Activated gamma-delta T cell (primary cell): ENCODE results near the gene PHEX.

Experiments used
- DNase-seq: peaks from one replicate; lab custom pipeline; 2025; lab: John Stamatoyannopoulos, UW

Gene PHEX

DNA sequence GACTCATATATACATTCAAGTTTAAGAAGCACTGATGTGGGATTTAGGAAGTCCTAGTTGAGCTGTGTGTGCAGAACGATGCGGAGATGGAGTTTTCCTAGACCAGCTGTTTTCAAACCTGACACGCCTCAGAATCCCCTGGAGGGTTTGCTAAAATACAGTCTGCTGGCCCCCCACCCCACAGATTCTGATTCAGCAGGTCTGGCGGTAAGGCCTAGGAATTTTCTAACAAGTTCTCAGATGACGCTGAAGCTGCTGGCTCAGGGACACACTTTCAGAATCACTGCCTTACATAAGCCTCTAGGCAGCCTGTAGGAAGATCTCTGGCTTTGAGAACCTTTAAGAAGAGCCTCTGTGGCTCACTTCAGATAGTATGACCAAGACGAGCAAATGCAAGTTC lies 73.1 kb downstream of the PHEX start:
- DNase-seq, result no peak

DNA sequence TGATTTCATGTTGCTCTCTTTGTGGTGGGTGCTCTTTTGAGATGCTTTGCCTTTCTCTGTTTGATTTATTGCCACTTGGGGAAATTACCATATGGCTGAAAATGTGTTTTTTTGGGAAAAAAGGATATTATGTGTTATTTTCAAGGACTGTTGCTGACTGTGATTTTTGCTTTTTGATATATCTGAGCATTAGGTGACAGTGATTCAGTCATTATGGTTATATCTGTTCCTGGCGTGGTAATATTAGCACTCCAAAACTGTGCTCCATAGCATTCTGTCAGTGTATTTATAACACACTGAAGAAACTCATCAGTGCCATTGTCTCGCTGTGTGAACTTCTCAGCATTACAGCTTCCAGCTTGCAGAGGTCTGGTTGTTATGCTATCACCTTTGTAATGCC lies 73.8 kb downstream of the PHEX start:
- no peak for DNase-seq

DNA sequence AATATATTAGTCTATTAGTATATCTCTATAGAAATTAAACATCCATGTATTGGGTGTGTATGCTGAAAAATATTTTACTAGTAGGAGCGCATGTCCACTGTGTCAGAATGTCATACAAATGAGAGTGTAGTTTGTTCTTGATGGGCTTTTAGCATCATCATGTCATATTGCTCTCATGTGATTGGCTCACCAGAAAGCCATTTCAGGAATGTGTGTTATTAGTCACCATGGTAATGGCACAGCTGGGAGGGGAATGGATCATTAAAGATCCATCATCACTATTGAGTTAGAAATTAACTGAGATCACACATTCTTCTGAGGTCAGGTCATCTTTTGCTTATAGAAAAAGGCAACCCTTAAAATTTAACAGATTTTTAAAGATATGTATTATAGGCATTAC lies 77.3 kb downstream of the PHEX start:
- DNase-seq, result no peak

DNA sequence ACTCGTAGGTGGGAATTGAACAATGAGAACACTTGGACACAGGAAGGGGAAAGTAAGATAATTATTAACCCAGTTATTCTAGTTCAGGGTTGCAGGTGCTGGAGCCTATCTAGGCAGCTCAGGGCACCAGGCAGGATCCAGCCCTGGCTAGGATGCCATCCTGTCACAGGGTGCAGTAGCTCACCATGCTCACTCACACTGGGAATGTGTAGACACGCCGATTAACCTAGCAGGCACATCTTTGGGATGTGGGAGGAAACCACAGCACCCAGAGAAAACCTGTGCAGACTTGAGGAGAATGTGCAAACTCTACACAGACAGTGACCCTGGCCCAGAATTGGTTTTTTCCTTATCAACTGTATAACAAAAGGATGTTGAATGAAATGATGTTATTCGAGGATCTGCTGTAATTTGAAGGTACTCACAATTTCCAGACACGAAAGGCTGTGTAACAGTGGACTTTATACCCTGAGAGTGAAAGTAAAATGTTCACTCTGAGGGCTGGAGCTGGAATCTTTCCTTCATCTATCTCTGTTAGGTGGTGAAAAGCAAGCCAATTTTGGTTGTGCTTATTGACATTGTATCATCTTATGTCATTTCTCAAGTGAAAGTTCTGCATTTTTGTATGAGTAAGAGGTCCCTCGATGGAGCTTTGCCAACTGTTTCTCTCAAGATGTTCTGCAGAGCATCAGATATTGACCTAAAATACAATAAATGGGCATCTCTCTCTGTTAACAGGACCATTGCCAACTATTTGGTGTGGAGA lies 78.8 kb downstream of the PHEX start:
- DNase-seq, result no peak

DNA sequence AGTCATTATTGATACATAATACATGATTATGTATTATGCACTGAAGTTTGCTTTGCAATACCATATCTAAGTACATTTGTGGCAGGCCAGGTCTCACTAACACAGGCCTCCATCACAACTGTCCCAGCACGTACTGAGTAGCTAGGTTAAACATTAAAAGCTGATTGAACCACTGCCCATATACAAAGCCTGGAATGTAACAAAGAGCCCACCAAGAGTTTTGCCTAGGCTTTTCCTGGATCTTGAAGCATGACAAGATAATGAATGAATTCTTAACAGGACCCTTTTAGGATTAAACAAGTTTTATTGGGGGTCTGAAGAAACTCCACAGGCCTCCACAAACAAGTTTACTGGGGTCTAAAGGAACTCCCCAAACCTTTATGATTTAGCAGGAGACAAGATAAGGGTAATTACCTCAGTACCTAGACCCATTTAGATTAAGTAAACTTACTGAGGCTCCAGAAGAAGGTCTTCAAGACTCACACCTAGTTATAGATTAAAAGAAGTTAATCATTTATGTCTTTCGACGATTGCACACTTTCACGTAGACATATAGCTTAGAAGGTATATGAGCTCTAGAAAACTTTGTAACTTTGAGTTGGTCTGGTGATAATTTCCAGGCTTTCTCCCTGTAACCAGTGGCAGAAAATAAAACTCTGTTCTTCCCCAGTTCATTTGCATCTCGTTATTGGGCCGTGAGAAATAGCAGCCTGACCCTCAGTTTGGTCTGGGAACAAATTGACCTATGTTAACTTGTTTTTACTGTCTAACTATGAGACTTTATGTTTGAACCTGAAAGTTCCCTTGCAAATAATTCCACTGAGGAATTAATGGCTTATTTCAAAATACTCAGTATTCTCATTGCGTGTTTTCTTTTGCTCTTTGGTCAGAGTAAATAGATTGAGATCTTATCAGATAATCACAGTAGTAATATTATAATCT lies 84.8 kb downstream of the PHEX start:
- no peak for DNase-seq

DNA sequence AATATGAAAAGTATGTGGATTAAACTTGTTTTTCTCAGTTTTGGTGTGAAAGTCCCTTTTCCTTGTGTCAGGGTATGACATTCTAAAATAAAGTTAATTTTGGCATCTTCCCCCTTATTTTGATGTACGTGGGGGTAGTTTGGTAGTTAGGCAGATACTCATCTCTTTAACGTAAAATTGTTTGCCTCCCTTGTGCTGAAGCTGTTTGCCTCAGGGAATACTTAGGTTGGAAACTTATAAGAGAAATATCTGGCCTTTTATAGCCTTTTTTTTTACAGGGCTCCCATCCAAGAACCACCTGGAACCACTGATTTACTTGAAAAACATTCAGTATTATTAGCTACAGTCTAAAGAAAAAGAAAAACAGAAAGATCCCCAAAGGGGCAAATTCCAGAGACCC lies 85.5 kb downstream of the PHEX start:
- DNase-seq, result no peak

DNA sequence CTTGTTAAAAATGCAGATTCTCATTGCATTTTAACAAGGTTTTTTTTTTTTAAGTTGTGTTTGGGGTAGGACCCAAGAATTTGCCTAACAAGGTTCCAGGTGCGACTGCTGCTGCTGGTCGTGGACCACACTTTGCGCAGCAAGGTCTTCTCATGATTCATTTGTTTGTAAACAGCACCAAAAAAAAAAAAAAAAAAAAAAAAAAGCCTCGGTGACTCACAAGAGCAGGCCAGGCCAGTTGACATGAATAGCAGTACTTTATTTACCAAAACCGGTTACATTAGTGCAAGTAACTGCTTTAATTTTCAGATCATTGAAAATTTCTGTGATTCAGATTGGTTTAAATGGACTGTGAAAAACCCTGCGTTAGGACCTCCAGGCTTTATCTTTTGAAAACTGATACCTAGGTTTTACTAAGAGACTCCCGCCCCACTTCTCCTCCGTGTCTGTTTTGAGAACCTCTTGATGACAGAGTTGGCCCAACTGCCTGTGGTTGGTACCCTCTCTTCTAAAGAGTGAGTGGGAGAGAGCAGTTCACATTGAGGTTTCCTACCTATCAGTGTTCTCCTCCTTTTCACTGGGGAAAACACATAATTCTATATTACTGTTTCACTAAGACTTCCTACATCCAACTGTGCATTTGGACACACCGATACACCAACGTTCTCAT lies 86.2 kb downstream of the PHEX start:
- DNase-seq, result no peak

DNA sequence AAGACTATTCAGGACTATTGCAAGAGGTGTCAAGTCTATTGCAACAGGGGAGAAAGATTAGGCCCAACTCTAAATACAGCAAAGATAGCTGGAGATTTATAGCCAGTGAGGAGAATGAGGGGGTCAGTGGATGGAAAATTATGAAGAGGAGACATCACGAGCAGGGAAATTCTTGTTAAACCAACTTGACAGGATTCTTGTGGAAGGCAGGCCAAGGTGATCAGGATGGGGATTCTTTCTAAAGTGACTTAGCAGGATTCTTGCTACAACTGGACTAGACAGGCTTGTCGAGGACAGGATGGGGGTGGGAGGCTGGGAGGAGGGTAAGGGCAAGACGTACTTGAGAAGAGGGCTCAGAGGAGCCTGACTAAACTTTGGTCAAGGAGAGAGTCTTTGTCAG lies 89.0 kb downstream of the PHEX start:
- DNase-seq, result no peak

DNA sequence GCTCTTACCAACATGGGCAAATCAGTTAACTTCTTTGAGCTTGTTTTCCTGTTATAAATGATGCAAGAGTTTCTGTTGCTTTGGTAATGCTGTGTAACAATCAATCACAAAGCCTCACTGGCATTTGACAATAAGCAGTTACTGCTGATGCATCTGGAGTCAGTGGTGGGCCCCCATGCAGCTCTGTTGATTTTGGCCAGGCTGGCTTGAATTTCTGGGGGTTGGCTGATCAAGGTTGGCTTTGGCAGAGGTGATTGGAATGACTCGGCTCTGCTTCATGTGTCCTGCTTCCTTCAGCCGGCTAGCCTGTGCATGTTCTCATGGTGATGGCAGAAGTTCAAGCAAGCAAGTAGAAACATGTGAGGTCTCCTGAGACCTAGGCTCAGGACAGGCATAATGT lies 90.4 kb downstream of the PHEX start:
- DNase-seq, result no peak

DNA sequence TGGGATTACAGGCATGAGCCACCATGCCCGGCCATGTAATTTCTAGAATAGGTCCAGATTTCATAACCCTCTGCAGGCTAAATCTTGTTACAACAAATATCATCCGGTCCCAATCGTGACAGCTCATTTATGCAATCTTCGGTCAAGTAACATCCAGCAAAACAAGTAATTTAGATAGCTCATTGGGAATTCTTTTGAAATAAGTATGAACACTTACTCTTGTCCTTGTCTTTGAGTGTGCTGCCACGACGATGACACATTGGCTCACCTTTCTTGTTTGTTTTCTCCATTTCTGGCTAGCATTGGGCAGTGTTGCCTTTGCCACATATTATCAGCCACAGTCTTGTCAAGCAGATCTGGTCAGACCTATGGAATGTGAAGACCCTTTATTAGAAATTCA lies 92.0 kb downstream of the PHEX start:
- no peak for DNase-seq

DNA sequence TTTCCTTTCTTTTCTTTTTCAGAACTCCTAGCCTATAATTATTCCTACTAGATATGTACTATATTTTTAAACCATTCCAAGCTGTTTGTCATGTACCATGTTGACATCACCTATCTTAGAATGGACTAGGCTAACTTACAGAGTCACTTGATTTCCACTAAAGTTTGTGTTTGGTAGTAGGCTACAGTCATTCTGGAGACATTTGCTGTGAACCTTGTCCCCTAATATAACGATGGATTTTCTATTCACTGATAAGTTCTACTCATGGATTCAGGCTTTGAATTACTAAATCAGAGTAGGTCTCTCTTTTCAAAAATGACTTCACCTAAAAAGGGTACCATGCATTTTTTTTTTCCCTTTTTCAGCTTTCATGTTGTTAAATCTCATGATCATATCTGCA lies 93.4 kb downstream of the PHEX start:
- DNase-seq, result no peak

DNA sequence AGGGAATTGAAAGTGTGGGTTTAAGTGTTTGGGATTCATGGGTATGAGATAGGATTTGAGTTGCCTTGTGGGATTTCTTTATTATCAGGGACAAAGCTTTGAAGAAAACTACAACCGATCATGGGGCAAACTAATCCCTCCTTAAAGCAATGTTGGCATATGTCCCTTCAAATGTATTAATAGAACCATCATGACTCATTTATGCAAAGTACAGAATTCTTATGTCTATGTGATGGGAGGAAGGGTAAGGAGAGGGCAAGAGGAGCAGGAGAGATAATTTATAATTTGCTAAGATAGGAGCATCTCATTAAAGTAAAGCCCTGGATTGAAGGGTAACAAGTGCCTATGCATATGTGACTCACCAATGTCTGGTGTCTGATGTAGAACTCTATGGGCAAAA lies 94.2 kb downstream of the PHEX start:
- DNase-seq, result no peak

DNA sequence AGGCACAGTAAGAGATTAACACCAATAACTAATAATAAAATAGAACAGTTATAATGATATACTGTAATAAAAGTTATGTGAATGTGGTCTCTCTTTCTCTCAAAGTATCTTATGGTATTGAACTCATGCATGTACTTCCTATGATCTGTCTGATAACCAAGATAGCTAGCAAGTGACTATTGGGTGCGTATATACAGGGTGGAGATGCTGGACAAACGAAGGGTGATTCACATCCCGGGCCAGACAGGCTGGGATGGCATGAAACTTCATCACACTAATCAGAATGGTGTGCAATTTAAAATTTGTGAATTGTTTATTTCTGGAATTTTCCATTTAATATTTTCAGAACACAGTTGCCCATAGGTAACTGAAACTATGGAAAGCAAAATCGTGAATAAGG lies 96.8 kb downstream of the PHEX start:
- no peak for DNase-seq

DNA sequence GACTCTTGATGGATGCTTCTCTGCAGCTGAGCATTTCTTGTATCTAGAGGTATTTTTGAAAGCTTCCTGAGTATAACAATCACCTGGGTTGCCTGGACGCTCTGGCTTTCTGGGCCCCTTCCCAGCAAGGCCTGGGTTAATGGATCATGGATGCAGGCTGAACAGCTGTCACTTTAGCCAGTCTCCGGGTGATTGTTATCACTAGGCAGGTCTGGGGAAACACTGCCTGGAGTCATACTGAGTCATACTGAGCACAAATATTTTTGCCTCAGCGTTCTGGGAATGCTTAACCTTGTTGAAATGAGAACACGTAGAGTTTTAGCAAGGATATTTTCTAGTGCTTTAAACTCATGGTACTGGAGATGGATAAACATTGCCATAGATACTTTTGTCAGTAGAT lies 102.6 kb downstream of the PHEX start:
- DNase-seq, result no peak

DNA sequence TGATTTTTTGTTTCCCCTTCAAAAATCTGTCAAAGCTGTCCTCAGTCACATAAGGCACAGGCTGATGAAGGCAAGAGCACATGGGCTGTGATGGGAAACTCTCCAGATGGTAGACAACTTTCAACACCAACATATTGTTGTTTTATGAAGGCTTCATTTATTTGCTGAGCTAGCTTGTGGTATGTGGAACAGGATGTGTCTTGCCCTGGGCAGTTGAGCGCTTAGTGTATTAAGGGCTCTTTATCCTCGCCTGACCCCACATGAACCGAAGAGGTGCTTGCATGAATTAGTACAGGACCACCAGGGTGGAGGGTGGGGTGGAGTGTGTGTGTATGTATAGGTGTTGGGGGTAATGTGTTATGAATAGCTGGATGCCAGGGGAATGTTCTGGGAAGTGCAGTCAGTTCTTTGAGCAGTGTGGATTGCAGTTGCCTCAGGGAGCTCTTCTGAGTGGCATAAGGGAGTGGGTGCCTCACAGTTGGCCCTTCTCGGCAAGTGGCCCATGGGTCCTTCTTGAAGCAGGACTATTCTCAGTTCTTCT lies 103.1 kb downstream of the PHEX start:
- DNase-seq, result no peak

DNA sequence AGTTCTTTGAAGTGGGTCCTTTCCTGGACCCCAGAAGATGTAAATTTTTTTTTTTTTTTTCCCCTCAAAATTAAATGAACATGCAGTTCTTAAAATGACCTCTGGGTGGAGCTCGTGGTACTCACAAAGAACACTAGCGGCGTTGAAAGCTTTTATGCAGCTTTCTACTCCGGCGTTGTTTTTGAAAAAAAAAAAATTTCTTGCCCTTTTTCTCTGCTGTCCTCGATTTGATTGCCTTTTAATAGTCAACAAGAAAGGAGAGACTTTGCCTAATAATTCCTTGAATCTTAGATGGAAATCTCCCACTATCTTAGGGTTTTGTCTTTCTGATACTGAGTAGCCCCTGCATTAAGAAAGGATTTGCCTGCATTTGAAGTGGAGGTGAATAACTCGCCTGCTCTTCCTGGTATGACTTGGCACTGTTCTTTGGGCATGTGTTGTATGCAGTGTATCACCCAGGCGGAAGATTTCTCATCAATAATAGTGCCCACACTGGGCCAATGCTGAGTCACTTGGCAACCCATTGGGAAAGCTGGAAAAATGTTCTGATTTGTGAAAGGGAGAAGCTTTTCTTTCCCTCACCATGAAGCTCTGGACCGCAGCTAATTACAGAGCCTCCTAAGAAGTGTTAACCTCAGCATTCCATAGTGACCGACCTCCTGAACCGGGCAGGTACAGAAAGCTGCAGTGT lies 104.0 kb downstream of the PHEX start:
- DNase-seq, result no peak

DNA sequence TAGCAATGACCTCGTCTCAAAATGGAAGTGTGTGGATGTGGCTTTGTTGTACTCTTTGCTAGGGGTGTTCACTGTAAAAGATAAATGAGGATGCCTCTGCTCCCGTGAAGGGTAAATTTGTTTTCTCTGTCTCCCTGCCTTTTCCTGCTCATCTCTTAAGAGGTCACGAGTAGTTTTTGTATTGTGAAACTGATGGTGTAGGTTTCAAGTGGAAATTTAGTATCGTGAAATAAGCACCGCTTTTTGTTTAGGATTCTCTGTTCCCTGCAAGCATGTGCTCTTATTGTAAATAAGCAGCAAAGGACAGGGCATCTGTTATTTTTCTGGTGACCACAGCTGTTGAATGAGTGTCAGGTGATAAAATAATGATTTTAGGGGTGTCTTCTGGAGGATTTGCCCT lies 104.6 kb downstream of the PHEX start:
- no peak for DNase-seq

DNA sequence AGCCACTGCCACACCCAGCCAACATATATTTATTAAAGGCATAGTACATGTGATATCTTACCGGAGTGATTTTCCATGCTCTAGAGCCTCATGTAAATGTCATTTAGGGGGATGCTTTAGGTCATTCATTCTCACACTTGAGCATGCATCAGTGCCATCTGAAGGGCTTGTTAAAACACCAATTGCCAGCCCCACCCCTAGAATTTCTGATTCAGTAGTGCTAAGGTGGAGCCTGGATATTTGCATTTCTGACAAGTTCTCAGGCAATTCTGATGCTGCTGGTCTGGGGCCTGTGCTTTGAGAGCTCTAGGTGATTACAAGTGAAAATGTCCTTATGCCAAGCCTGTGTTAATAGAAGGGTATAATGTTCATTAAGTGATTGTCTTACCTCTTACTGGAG lies 107.7 kb downstream of the PHEX start:
- DNase-seq, result no peak

DNA sequence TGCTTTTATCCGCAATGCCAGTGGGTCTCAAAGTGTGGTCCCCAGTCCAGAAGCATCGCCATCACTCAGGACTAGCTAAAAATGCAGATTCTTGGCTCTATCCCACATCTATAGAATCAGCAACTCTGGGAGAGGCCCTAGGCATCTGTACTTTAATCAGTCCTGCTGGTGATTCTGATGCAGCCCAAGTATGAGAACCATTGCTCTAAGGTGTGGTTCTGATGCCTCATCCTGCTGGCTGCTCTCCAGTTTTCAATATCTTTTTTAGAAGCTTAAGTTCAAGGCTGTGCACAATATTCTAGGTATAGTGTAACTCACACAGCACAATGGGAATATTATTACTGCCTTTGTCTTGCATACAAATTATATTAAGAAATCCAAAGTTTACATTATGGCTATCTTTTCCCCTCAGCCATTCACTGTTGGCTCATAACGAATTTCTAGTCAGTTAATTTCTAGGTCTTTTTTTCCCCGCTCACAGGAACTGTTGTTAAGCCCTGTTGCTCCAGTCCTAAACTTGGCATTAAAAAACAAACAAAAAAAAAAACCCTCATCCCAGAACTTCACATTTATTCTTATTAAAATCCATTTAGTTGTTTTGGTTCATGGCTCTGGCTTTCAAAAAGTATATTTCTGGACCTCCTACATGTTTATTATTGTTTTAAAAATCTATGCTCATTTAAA lies 109.1 kb downstream of the PHEX start:
- DNase-seq, result no peak

DNA sequence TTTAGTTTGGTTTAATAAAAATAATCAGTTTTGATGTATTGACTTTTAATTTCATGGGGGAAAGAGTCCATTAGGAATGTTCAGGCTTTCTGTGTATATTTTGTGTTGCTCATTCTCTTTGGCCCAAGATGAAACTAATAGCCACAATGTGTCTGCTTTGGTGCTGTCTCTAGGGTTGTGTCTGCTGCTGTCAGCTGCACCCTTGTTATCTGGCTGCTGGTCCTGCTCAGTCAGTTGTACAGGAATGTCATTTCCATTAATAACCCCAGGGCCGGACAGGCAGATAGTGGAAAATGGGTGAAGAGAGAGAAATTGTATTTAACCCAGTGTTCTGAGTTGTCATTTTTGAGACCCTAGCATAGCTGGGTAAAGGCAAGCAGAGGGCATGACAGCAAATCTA lies 115.1 kb downstream of the PHEX start:
- DNase-seq, result no peak

DNA sequence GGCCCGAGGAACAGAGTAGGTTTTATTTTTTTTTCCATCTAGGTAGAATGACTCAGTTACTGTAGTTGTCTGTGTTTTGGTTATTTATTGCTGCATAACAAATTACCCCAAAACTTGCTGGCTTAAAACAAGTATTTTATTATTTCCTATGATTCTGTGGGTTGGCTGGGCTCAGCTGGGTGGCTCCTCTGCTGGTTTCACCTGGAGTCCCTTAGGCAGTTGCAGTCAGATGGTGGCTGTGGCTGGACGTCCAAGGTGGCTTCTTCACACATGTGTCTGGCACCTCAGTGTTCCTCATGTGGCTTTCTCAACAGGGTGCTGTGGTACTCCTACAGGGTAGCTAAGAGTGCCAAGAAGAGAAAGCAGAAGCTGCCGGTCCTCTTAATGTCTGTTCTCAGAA lies 115.8 kb downstream of the PHEX start:
- no peak for DNase-seq
